ENCODE measurements around the gene FBXO30.

FBXO30 gene

DNA sequence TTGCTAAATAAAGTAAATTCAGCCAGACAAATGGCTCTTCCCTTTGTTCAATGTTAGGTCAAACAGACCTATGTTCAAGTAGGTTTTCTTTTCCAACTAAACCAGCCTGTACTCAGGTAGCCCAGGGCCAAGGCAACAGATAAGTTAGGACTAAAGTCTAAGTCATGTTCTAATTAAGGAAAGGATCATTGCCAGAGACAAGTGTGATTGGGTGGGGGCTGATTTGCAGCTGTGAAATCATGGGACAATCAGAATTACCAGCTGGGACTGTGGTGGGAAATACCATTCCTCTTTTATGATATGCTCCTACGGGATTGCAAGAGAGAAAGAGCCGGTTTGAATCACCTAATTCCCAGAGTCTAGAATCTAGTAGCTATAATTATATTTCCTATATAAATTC lies 4.2 kb upstream of the FBXO30 start:
- DNase-seq (ENCODE audit: low spot score) = no peak

DNA sequence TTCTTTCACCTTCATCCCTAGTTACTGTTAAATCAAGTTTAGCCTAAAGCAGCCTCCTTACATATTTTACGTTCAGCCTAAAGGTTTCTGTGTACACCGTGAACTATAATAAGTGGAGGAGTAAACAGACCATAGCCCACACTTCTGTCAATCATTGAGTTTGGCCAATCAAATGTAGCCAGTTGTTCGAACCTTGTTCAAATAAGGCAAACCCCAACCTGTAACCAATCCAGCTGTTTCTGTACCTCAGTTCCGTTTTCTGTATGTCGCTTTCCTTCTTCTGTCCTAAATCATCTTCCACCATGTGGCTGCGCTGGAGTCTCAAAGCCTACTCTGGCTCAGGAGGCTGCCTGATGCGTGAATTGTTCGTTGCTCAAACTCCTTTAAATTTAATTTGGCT lies 1.8 kb upstream of the FBXO30 start:
- no peak for DNase-seq (ENCODE audit: low spot score)

DNA sequence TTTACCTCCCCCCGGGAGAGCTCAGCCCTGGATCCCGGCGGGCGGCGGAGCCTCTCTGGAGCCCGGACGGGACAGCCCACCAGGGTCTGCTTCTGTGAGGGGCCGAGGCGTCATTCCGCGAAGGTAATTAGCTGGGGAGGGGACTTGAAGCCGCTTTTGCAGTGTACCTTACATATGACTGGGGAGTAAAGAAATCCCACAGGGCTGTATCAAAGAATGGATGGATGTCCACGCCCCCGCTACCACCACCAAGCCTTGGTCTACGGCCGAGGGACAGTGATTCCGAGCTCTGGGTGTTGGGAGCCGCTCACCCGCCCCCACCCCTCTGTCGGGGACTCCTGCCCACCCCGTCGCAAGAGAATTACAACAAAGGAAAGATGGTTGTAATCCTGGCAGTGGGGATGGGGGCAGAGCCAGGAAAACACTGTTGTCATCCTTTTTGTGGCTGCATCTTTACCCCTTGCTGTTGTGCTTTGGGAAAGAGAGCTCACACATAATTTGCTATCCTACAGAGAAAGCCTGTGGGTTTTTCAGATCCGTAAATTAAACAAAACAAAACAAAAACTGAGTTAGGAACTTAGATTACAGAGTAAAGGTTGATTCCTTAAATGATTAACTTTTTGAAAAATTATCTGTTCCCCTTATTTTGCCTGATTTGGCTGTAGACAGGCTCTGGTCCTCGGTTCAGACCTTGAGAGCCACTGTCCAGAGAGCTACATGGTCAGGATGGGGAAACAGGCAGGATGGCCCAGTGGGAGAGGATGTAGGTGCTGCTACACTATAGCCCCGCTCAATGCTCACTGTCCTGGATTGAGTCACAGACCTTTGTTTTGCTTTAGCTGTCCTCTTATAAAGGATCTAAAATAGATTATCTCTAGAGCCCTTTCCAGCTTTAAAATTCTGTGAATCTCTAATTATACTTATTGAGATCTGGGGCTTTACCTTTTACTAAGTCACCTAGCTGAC lies 997 bp upstream of the FBXO30 start:
- peak; percentile 49 for DNase-seq (ENCODE audit: low spot score)

DNA sequence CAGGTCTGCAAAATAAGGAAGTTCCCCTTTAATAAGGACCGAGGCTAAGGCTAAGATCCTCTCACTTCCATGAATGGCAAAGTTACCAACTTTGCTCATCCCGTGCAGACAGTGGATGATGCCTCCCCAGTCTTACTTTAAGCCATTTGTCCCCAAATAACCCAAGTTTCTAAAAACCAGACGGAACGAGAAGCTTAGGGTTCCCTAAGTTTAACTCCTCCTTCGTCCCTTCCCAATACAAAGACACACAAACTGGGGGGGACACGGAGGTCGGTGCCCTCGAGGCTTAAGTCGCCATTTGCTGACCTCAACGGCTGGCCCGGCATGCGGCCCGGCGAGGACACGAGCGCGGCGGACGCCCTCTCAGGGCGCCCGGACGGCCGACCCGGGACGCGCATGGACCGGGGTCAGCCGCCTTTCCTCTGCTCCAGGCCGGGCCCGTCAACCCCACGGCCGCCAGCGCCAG lies 527 bp downstream of the FBXO30 start:
- peak; percentile 32 for DNase-seq (ENCODE audit: low spot score)

DNA sequence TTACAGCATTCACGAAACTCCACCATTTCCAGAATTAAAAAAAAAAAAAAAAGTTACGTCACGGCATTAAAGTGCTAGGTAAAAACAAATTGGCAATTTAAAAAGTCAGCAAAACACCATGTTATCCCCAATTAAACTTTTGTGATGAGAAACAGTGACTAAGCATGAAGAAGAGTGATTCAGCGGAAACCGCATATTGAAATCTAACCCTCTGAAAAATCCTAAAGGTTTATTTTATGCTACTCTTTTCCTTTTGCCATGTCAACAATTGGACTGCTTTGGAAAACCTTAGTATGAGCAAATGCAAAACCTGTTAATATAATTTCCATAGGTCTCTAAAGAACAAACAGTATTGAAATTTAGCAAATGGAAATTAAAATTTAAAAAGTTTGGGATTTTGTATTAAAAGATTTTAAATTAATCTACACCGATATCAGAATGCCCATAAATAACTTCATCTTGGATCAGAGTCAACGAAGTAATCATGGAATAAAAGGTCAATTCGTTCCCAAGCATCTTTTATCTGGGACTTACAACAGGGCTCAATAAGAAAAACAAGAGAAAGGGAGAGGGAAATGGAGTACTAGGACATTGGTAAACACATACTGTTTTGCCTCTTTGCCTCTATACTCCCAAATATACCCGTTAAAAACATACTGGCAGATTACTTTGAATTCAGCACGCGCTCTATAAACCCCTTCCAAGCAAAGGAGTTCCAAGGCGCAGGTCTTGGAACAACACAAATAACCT lies 1.1 kb downstream of the FBXO30 start:
- no peak for DNase-seq (ENCODE audit: low spot score)

DNA sequence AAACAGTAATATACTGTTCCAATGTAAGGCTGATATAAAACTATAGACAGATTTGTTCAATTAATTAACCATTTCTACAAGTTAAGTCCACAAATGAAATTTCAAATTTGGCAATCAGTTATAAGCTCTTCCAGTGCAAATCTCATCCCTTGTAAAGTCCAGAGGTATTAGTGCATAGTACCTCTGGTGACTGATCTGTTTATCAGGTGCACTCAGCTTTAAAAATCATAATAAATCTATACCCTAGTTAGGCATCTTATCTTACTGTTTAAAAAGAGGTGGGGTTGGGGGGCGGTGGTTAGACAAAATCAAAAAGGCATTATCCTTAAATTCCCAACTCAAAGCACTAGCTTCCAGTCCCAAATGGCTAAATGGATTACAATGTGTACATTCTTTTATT lies 2.9 kb downstream of the FBXO30 start:
- no peak for DNase-seq (ENCODE audit: low spot score)

DNA sequence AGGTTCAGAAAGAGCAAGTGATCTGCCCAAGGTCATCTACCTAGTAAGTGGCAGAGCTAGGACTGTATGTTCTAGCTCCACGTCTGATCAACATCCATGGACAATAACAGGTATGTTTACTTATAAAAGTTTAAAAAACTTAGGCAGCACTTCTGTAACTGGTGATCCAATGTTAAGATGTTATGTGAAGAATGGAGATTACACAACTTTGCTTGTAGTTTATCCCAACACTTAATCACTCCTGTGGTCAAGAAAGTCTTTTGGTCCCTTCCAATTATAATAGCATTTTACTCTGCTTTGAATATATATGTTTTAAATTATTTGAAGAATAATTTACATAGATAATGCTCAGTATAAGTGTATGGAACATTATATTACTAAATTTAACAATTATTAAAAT lies 4.8 kb downstream of the FBXO30 start:
- no peak for DNase-seq (ENCODE audit: low spot score)

DNA sequence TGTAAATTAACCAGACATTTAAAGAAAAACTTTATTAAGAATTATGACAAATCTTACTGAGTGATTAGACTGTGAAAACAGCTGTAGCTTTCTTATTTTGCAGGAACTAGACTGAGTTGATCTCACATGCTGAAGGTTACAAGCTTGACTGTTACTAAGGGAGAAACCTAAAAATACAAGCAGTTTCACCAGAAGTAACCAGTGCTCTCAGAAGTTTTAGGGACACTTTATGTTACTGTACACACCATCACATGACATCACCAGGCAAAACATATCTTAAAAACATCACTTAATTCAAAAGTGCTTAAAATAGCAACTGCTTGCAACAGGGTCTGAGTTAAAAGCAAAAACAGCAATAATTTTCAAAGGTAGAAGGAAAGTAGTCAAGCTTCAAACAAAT lies 5.4 kb downstream of the FBXO30 start:
- no peak for DNase-seq (ENCODE audit: low spot score)

DNA sequence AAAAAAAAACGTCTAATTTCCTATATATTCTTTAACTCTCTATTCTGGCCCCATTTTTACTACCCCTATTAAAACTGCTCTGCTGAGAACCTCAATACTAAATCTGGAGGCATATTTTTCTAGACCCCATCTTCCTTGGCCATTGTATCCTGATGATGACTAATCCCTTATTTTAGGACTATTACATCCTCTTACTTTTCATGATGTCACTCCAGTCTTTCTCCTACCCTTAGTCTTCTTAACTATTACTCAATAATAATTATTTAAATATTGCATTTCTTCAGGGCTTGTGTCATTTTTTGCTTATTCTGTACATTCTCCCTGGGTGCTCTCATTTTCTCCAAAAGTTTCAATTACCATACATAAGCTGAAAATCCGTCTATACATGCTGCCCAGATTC lies 6.4 kb downstream of the FBXO30 start:
- DNase-seq (ENCODE audit: low spot score) = no peak

DNA sequence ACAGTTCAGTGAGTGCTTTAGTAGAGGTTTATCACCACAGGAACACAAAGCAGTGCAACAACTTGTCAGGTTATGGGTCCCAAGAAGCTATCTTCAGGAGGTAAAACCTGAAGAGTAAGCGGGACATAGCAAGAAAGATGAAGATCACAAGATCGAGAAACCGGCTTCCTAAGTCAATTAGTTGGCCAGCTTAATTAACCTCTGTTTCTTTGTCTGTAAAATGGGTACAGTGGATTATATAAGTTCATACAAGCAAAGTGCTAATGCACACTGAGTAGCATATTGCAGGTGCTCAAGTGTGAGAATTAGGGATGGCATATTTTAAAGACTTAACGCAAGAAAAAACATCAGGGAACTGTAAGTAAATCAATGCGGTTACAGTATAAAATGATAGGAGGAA lies 12.5 kb downstream of the FBXO30 start:
- no peak for DNase-seq (ENCODE audit: low spot score)

DNA sequence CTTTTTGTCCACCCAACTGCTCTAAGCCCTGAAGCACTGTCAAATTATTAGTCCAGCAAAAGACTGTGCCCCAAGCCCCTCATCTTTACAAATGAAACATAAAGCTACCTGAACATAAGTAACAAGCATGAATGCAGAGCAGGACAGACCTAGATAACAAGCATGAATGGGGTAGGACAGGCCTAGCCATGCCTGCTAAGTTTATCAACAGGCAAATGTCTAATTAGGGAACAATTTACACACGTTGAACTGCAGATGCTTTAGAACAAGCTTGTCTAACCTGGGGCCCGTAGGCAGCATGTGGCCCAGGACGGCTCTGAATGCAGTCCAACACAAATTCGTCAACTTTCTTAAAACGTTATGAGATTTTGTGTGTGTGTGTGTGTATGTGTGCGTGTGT lies 13.6 kb downstream of the FBXO30 start:
- no peak for DNase-seq (ENCODE audit: low spot score)

DNA sequence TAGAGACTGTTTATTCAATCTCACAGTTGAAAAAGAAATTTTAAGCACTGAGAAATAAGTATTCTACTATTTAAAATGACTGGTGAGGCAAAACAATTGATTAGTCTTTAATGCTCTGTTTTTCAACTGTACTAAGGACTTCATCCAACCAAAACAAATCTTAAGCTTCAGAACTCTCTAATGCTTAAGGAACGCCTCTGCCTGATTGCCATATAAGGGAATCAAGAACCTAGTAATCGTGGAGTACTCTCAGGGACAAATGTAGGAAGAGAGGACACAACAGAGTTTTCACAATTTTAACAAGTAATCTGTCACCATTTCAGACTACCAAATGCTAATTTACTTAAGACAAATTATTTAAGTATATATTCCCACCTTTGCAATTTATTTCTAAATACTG lies 16.1 kb downstream of the FBXO30 start:
- DNase-seq (ENCODE audit: low spot score) = no peak

DNA sequence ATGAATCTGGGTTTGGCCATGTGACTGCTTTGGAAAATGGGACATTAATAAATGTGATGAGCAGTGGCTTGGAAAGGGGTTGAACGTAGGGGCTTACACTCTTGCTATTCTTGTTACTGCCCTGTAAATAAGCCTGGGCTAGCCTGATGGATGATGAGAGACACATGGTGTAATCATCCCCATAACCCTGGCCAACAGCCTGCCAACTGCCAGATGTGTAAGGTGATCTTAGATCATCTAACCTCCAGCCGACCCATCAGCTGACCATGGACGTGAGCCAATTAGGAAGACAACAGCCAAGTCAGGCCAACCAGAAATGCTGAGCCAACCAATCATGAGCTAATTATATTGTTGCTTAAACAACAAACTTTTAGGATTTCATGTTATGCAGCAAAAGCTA lies 25.2 kb downstream of the FBXO30 start:
- DNase-seq (ENCODE audit: low spot score) = no peak

DNA sequence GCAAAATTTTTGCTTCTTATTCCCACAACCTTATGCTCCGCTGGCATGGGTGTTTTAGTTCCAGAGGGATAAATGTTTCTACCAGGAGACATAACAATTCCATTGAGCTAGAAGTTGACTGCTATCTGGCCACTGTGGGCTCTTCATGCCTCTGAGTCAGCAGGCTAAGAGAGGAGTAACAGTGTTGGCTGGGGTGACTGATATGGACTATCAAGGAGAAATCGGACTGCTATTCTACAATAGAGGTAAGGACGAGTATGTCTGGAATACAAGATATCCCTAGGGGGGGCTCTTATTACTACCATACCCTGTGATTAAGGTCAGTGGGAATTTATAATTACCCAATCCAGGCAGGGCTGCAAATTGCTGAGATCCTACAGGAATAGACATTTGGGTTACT lies 26.9 kb downstream of the FBXO30 start:
- DNase-seq (ENCODE audit: low spot score) = no peak

DNA sequence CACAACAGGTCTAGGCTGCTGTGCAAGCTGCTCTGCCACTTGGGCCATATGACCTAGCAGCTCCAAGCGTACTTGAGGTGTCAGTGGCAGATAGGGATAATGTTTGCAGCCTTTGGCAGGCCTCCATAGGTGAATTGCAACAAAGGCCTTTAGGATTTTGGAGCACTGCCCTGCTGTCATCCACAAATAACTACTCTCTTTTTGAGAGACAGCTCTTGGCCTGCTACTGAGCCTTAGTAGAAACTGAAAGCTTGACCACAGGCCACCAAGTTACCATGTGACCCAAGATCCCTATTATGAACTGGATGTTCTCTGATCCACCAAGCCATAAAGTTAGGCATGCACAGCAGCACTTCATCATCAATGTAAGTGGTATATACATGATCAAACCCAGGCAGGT lies 29.9 kb downstream of the FBXO30 start:
- DNase-seq (ENCODE audit: low spot score) = no peak

DNA sequence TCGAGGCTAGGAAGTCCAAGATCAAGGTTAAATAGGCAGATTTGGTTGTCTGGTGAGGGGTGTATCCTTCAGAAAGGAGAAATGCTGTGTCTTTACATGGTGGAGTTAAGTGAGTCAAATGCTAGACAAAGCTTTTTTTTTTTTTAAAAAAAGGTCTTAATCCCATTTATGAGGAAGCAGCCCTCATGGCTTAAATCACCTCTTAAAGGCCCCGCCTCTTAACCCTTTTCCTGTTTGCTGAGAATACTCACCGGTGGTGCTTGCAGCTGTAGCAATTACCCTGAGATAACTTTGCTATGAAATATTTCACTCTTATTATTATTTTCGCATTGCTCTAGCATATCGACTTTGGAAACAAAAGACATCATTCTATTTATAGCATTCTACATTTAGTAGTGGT lies 30.8 kb downstream of the FBXO30 start:
- no peak for DNase-seq (ENCODE audit: low spot score)

DNA sequence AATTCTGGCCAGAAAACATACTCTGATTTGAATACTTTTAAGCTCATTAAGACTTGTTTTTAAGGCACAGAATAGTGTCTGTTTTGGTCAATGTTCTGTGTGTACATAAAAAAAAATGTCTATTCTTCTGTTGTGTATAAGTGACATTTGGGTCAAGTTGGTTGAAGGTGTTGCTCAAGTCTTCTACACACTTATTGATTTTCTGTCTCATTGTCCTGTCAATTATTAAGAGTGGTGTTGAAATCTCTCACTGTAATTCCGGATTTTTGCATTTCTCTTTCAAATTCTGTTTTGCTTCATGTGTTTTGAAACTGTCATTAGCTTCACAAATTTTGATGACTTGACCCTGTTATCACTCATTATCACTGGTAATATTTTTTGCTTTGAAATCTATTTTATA lies 41.7 kb downstream of the FBXO30 start:
- peak; percentile 5 for DNase-seq (ENCODE audit: low spot score)

DNA sequence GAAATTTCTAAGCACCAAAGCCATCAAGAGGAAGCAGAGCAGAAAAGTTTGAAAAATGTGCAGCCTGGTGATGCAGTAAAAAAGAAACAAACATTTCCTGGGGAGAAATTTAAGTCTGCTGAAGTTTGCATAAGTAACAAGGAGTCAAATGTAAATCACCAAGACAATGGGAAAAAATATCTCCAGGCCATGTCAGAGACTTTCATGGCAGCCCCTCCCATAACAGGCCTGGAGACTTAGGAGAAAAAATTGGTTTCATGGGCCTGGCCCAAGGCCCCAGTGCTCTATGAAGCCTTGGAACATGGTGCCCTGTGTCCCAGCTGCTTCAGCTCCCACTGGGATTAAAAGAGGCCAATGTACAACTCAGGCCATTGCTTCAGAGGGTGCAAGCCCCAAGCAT lies 49.1 kb downstream of the FBXO30 start:
- DNase-seq (ENCODE audit: low spot score) = no peak

DNA sequence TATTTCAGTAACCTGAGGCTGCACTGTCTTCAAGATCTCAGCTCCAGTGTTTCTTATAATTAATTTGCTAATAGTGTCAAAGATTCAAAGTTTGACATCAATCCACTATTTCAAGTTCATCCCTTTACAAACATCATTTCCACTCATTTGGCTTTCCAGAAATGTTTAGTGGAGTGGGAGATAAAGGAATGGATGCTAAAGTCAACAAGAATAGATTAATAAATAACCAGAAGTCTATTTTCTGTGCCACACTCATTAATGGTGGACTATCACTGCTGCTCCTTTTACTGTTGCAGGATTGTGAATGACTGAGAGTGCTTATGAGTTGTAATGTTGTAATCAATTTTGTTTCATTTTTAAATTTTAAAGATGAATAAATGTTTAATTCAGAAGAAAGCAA lies 50.9 kb downstream of the FBXO30 start:
- peak; percentile 6 for DNase-seq (ENCODE audit: low spot score)

DNA sequence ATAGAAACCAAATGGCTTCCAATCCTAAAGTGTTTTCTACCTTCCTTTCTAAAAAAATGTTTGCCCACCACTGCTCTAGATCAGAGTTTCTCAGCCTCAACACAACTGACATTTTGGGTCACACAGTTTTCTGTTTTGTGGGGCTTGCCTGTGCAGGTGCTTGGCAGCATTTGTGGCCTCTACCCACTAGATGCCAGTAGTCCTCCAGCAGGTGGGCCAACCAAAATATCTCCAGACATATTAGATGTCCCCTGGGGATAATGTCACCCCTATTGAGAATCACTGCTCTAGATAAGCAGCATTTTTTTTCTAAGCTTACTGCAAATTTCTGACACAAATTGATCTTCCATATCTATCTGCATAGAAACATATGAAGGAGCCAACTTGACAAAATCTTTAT lies 53.0 kb downstream of the FBXO30 start:
- DNase-seq (ENCODE audit: low spot score) = no peak

DNA sequence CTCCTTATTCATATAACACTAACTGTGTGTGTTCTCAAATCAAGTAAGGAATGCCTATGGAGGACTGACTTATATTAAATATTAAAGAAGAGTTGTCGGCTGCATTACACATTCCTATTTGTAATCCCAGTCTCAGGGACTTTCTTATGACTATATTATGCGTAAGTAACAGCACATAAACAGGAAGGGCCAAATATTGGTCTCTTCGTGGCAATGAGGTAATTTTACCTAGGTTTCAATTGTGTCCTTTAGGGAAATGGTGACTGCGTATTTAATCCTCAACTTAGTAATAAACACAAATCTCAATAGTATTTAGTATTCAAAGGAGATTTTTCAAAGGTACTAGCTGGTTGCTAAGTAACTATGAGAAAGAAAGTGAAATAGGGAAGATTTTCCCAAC lies 56.5 kb downstream of the FBXO30 start:
- no peak for DNase-seq (ENCODE audit: low spot score)

DNA sequence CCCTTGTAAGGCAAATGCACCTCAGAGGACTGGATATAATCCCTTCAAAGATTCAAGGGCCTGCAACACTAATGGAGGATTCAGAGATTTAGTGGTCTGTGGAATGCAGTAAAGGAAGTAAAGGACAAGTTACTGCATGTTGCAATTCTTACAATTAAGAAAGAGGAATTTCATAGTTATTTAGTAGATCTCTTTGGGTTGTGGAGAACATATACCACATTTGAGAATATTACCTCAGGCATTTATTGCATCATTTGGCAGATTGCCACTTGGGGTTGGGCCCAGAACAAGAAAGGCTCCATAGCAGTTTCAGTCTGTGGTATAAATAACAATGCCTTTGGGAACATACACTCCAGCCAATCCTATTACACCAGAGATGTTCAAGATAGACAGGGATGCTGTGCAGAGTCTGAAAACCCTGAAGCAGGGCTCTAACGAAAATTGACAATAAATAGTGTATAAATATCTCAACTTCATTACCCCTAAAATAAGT lies 58.4 kb downstream of the FBXO30 start:
- no peak for DNase-seq (ENCODE audit: low spot score)

DNA sequence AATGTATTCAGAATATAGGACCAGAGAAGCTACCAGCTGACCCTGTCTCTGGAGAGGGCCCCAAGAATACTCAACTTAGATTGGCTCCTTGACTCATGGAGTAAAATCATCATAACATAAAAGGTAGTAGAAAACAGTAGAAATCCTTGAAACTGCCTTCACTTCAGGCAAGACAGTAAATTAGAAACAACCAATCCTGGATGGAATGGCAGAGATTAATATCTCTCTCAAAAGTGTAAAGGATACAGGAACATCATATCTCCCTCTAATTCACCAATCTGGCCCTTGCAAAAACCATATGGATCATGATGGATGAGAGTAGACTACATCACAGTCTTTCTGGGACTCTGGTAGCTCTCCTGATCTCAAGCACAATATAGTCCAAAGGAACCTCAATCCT lies 58.9 kb downstream of the FBXO30 start:
- DNase-seq (ENCODE audit: low spot score) = no peak
